GM12878 (cell line): ENCODE measurements around the gene NDUFB7. TPM values are rescaled to one million over a fixed set of nuclear protein-coding genes. Genes with fewer than 3 reads are reported as not detected.

Experiments
- CBX5 ChIP-seq: sonication (generic); IDR thresholded peaks from 2 replicates; pipeline ENCODE4 v1.6.1; 2016; ENCODE audit warnings: low read depth, moderate library complexity, mild to moderate bottlenecking, inconsistent platforms
- E4F1 ChIP-seq: fragments of 450-650 bp; IDR thresholded peaks from 2 replicates; pipeline ENCODE4 v1.6.1; 2018; ENCODE audit warnings: borderline replicate concordance, mild to moderate bottlenecking; ENCODE audit not compliant: partially characterized antibody
- EED ChIP-seq: sonication (generic); IDR thresholded peaks from 2 replicates; pipeline ENCODE4 v1.6.1; 2016; ENCODE audit warnings: antibody characterized with exemption, low read depth
- FOXK2 ChIP-seq: fragments of 450-650 bp; IDR thresholded peaks from 2 replicates; pipeline ENCODE4 v1.6.1; 2017; ENCODE audit warnings: mild to moderate bottlenecking, moderate library complexity
- JUND ChIP-seq: IDR thresholded peaks from 2 replicates; pipeline ENCODE4 v1.6.1; 2012; ENCODE audit warnings: low read depth, mild to moderate bottlenecking, low read length, improper control_type of control experiment, moderate library complexity
- MEF2B ChIP-seq: fragments of 450-650 bp; IDR thresholded peaks from 2 replicates; pipeline ENCODE4 v1.6.1; 2018; ENCODE audit warnings: mild to moderate bottlenecking, moderate library complexity; ENCODE audit not compliant: partially characterized antibody, poor library complexity, severe bottlenecking
- NFXL1 ChIP-seq: fragments of 450-650 bp; IDR thresholded peaks from 2 replicates; pipeline ENCODE4 v1.6.1; 2017; ENCODE audit warnings: antibody characterized with exemption, mild to moderate bottlenecking, borderline replicate concordance
- PAX8 ChIP-seq: fragments of 450-650 bp; IDR thresholded peaks from 2 replicates; pipeline ENCODE4 v1.6.1; 2017; ENCODE audit warnings: mild to moderate bottlenecking, moderate library complexity
- PML ChIP-seq: IDR thresholded peaks from 2 replicates; pipeline ENCODE4 v1.6.1; 2012; ENCODE audit warnings: low read length, inconsistent platforms
- PRDM15 ChIP-seq: fragments of 450-650 bp; formaldehyde crosslinking; IDR thresholded peaks from 2 replicates; pipeline ENCODE4 v1.4.0; 2020; ENCODE audit warnings: mild to moderate bottlenecking, moderate library complexity
- SIN3A ChIP-seq: IDR thresholded peaks from 2 replicates; pipeline ENCODE4 v1.6.1; 2012; ENCODE audit warnings: low read depth, low read length, improper control_type of control experiment
- SRF ChIP-seq, 2 experiments: IDR thresholded peaks; 2 replicates each; pipeline ENCODE4 v1.6.1; 2011; ENCODE audit warnings: low read depth in 2 of 2, low read length in 2 of 2, mild to moderate bottlenecking in 1 of 2, moderate library complexity in 1 of 2
- STAT3 ChIP-seq: IDR thresholded peaks from 2 replicates; pipeline ENCODE4 v1.6.1; 2011; ENCODE audit warnings: low read depth, low read length, improper control_type of control experiment
- SUZ12 ChIP-seq: fragments of 200-600 bp; sonication (generic); IDR thresholded peaks from one replicate; pipeline ENCODE4 v1.6.1; 2018; ENCODE audit warnings: antibody characterized with exemption, mild to moderate bottlenecking; ENCODE audit not compliant: unreplicated experiment
- TARDBP ChIP-seq: IDR thresholded peaks from 2 replicates; pipeline ENCODE4 v1.6.1; 2016; ENCODE audit warnings: borderline replicate concordance
- TBL1XR1 ChIP-seq: IDR thresholded peaks from 2 replicates; pipeline ENCODE4 v1.6.1; 2012; ENCODE audit warnings: low read depth, low read length, improper control_type of control experiment
- ZNF274 ChIP-seq: IDR thresholded peaks from one replicate; pipeline ENCODE4 v1.8.0; 2011; ENCODE audit not compliant: insufficient read length, insufficient read depth
- polyA plus RNA-seq, 11 experiments: library from polyadenylated mRNA; depleted of rRNA in 4 of 11; unstranded in 6 of 11; stranded (reverse) in 5 of 11; fragments of >200 nt; fragmentation: Nextera tagmentation in 4 of 11; fragmentation: Illumina TruSeq in 1 of 11; extraction: Ambion mirVana in 4 of 11; extraction: Trizol in 1 of 11; gene quantifications; 1 replicate in 1 of 11; 2 replicates in 10 of 11; pipeline versions ENCODE4 v1.2.1 to v1.2.3, GENCODE V29; 2011 to 2016; ENCODE audit warnings: inconsistent platforms in 2 of 11, missing spikeins in 2 of 11, low read depth in 1 of 11
- total RNA-seq, 4 experiments: library from RNA; depleted of rRNA in 3 of 4; stranded (reverse); fragments of >200 nt in 3 of 4; fragmentation: Illumina TruSeq in 1 of 4; extraction: Trizol in 1 of 4; gene quantifications; 2 replicates each; pipeline versions ENCODE4 v1.2.1 to v1.2.3, GENCODE V29; 2013 to 2021
- TF ChIP-seq, protein P1 (sequence below): fragments of 450-650 bp; IDR thresholded peaks from 2 replicates; pipeline ENCODE4 v1.6.1; 2017; ENCODE audit warnings: mild to moderate bottlenecking
- TF ChIP-seq, protein P2 (sequence below): fragments of 450-650 bp; IDR thresholded peaks from 2 replicates; pipeline ENCODE4 v1.6.1; 2017; ENCODE audit warnings: low read depth, mild to moderate bottlenecking, moderate library complexity
- TF ChIP-seq, protein P3 (sequence below): fragments of 150-350 bp; IDR thresholded peaks from 2 replicates; pipeline ENCODE4 v1.6.1; 2014; ENCODE audit warnings: mild to moderate bottlenecking, low read depth, low read length

NDUFB7 gene
- total and polyA plus RNA-seq, 10 of the 15 experiments (the other 5 are each of a cell fraction or from before 2014, with no cell fraction given), result 14.6 to 480 (median 182) TPM

DNA sequence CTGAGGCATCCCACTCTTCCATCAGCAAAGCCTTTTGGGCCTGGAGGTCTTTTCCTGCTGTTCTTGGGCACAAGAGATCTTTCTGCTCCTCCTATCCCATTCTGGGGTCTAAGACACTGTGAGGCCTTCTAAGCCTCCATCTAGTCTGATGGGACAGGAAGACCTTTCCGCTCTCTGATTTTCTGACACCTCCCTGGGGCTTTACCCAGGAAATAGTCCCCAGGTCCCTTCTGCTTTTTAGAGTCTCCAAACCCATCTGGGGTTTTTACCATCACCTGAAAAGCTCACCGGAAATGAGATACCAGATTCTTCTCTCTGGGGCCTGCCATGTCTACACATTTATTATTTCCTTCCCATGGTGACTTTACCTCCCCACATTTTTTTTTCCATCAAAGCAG lies 32.1 kb upstream of the NDUFB7 start (continued):
- TF ChIP-seq, protein P1, sequence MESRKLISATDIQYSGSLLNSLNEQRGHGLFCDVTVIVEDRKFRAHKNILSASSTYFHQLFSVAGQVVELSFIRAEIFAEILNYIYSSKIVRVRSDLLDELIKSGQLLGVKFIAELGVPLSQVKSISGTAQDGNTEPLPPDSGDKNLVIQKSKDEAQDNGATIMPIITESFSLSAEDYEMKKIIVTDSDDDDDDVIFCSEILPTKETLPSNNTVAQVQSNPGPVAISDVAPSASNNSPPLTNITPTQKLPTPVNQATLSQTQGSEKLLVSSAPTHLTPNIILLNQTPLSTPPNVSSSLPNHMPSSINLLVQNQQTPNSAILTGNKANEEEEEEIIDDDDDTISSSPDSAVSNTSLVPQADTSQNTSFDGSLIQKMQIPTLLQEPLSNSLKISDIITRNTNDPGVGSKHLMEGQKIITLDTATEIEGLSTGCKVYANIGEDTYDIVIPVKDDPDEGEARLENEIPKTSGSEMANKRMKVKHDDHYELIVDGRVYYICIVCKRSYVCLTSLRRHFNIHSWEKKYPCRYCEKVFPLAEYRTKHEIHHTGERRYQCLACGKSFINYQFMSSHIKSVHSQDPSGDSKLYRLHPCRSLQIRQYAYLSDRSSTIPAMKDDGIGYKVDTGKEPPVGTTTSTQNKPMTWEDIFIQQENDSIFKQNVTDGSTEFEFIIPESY, result no peak
- no peak for TF ChIP-seq ZNF274
- TF ChIP-seq SIN3A, result no peak
- TF ChIP-seq TBL1XR1, result 0 out of 2 replicates have a peak, but pooled peaks have one; percentile 70
- no peak; the same call in 1 of the 2 replicates for TF ChIP-seq PML
- peak; percentile 80 for TF ChIP-seq EED
- TF ChIP-seq E4F1, result no peak
- TF ChIP-seq SRF (IDR thresholded peaks at IDR 0.05; ENCODE audit: low read depth in 2 of 2, low read length in 2 of 2), result no peak
- TF ChIP-seq SUZ12, result no peak
- TF ChIP-seq TARDBP, result no peak
- TF ChIP-seq NFXL1, result no peak
- no peak for TF ChIP-seq PRDM15
- TF ChIP-seq STAT3, result no peak
- TF ChIP-seq PAX8, result 0 out of 2 replicates have a peak, but pooled peaks have one; percentile 20
- no peak for TF ChIP-seq JUND
- no peak for TF ChIP-seq FOXK2
- TF ChIP-seq MEF2B, result peak; percentile 93
- TF ChIP-seq, protein P2, sequence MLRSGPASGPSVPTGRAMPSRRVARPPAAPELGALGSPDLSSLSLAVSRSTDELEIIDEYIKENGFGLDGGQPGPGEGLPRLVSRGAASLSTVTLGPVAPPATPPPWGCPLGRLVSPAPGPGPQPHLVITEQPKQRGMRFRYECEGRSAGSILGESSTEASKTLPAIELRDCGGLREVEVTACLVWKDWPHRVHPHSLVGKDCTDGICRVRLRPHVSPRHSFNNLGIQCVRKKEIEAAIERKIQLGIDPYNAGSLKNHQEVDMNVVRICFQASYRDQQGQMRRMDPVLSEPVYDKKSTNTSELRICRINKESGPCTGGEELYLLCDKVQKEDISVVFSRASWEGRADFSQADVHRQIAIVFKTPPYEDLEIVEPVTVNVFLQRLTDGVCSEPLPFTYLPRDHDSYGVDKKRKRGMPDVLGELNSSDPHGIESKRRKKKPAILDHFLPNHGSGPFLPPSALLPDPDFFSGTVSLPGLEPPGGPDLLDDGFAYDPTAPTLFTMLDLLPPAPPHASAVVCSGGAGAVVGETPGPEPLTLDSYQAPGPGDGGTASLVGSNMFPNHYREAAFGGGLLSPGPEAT, result peak; percentile 82
- no peak for TF ChIP-seq CBX5
- TF ChIP-seq, protein P3, sequence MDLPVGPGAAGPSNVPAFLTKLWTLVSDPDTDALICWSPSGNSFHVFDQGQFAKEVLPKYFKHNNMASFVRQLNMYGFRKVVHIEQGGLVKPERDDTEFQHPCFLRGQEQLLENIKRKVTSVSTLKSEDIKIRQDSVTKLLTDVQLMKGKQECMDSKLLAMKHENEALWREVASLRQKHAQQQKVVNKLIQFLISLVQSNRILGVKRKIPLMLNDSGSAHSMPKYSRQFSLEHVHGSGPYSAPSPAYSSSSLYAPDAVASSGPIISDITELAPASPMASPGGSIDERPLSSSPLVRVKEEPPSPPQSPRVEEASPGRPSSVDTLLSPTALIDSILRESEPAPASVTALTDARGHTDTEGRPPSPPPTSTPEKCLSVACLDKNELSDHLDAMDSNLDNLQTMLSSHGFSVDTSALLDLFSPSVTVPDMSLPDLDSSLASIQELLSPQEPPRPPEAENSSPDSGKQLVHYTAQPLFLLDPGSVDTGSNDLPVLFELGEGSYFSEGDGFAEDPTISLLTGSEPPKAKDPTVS, result no peak
